Stimulated activated CD4-positive, alpha-beta T cell treated with anti-CD3 and anti-CD28 coated beads, Interleukin-4, amount 100 ng/mL, for 1 hour (primary cell): ENCODE data around the gene FZD7.

ENCODE experiments used
- DNase-seq: peaks from one replicate; pipeline ENCODE4 v3.0.0-alpha.2; 2020

FZD7 gene

GRCh38 chr2:202038471-202039277, 5.0 kb downstream of the FZD7 start:
- no peak for DNase-seq

GRCh38 chr2:202039278-202040078, 5.8 kb downstream of the FZD7 start:
- DNase-seq, result no peak

GRCh38 chr2:202040079-202040844, 6.6 kb downstream of the FZD7 start:
- no peak for DNase-seq

GRCh38 chr2:202042444-202042843, 8.8 kb downstream of the FZD7 start:
- DNase-seq, result no peak

- no peak for DNase-seq
Observed at GRCh38 chr2:202043475-202043874, 9.8 kb downstream of the FZD7 start.

GRCh38 chr2:202044777-202045176, 11.1 kb downstream of the FZD7 start:
- DNase-seq, result no peak

GRCh38 chr2:202046572-202046971, 12.9 kb downstream of the FZD7 start:
- no peak for DNase-seq

- DNase-seq, result no peak
Observed at GRCh38 chr2:202049092-202049728, 15.6 kb downstream of the FZD7 start.

- DNase-seq, result no peak
Observed at GRCh38 chr2:202049840-202050239, 16.2 kb downstream of the FZD7 start.

- DNase-seq, result no peak
Observed at GRCh38 chr2:202050652-202051051, 17.0 kb downstream of the FZD7 start.

- no peak for DNase-seq
Observed at GRCh38 chr2:202051499-202052161, 18.0 kb downstream of the FZD7 start.

- no peak for DNase-seq
Observed at GRCh38 chr2:202052235-202052634, 18.6 kb downstream of the FZD7 start.

- DNase-seq, result no peak
Observed at GRCh38 chr2:202054679-202055078, 21.0 kb downstream of the FZD7 start.

- DNase-seq, result no peak
Observed at GRCh38 chr2:202056611-202057010, 23.0 kb downstream of the FZD7 start.

GRCh38 chr2:202060218-202060617, 26.6 kb downstream of the FZD7 start:
- DNase-seq, result no peak

- DNase-seq, result no peak
Observed at GRCh38 chr2:202061695-202062094, 28.0 kb downstream of the FZD7 start.

GRCh38 chr2:202064171-202064880, 30.7 kb downstream of the FZD7 start:
- DNase-seq, result no peak

- no peak for DNase-seq
Observed at GRCh38 chr2:202064881-202065230, 31.2 kb downstream of the FZD7 start.

GRCh38 chr2:202065876-202066275, 32.2 kb downstream of the FZD7 start:
- DNase-seq, result no peak

- DNase-seq, result no peak
Observed at GRCh38 chr2:202066875-202067274, 33.2 kb downstream of the FZD7 start.

- no peak for DNase-seq
Observed at GRCh38 chr2:202067589-202067988, 33.9 kb downstream of the FZD7 start.
